HG03354 (cell line): ENCODE data around the gene DLK1.

Experiments
- ATAC-seq: cut with Tn5 transposase; IDR thresholded peaks from one replicate; pipeline ENCODE4 v1.9.1; 2021; ENCODE audit warnings: mild to moderate bottlenecking; ENCODE audit not compliant: unreplicated experiment, poor library complexity, severe bottlenecking

The DLK1 gene

DNA sequence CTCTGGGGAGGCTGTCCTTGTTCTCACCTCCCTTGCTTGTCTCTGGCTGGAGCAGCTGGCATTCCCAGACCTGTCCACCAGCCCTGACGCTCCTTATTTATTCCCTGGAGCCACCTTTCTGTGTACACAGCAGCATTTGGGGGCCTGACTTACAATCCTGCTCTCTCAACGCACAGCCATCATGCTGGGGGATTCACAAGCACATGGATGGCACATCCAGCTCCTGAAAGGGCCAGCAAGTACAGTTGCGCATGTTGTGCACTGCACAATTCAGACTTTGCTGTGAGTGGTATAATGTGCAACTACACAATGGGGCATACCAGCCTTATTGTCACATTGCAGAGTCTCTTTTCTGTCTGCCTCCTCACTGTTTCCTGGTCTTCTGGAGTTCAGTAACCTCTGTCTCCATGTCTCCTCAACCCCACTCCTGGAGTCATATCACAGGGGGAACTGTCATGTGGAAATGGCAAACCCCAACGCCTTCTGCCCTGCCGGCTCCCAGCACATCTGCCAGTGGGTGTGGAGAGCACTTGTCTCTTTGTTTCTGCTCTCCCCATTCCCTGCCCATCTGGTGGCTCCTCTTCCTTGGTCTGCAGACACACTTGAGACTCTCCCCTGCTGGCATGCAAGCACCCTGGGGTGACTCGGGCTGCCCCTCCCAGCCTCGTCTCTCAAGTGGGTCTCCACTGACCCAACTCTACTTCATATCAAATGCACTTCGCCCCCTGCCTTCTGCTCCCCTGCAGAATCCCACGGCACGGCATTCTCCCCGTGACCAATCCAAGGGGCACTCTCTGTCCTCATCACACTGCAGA is 58.0 kb downstream of the DLK1 start:
- no peak for ATAC-seq

DNA sequence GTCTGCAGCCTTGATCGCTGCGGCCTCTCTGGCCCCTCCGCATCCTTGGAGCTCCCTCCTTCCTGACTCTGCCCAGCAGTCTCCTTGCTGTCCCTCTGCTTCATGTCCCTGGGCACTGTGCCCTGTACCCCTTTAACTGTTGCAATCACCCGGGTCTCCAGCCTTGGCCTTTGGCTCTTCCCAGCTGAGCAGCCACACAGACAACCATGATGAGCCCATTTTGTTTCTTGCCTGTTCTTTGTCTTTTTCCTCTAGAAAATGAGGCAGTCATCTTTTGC is 58.6 kb downstream of the DLK1 start:
- ATAC-seq = no peak

DNA sequence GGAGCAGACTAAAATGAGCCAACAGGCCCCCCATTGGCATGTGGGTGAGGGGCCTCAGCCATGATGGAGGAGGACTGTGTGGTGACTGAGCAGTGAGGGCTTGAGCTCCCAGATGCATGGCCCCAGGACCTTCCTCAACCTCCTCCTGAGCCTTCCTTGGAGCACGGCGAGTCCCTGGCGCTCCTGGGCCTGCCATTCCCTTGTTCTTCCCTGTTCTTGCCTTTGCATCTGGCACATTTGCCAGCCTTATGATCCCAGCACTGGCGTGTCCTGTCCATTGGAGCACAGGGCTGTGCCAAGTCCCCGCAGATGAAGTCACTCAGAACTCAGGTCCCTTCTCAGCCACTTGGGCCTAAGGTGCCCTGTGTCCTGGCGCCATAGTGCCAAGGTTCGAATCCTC is 58.9 kb downstream of the DLK1 start:
- no peak for ATAC-seq

DNA sequence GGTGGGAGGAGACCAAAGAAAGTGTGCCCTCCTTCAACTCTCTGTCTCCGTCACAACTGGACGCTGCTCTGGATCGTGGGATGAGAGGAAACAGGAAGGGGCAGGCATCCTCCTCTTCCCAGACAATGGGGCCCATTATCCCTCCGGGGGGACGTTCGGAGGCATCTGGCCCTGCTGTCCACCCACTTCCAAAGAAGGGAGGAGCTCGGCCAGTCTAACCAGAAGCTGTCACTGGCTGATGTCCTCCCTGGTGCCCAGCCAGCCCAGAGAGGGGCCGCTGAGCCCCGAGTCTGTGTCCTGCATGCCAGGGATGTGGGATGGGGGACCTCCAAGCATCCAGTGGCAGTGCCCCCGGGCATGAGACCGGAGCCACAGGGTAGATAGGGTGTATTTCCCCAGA is 59.4 kb downstream of the DLK1 start:
- no peak for ATAC-seq

DNA sequence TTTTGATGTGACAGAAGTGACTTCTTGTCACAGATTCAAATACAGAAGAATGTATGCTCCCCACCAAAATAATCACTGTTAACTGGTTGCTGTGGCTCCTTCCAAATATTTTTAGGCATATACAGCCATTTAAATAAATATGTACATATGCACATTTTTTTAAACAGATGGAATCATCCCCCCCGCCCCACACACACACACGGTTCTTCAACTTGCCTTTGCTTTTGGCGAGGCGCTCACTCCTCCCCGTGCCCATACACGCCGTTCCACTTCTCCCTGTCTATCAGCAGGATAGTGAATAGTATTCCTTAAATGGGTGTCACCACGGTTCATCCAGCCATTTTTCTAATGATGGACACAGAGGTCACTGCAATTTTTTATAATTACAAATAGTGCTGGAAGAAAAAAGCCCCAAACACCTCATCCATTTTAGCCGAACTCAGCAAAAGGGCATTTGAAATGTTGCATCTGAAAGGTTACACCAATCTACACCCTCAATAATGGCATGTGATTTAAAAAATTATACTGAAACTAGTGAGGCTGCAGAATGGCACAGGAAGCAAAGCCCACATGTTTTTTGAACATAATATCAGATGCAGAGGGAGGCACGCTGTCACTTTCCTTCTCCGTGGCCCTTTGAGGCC is 60.0 kb downstream of the DLK1 start:
- ATAC-seq = no peak

GRCh38 chr14:100787659-100788058 is 61.0 kb downstream of the DLK1 start:
- no peak for ATAC-seq
